Activated T-cell treated with anti-CD3 and anti-CD28 coated beads, Interleukin-2, amount 50 U/mL, for 48 hours (primary cell): ENCODE measurements around the gene KCNMB3.
"Not testable (repeated sequence)": the region's sequence is repeated elsewhere in the genome, so short reads cannot be mapped to it uniquely, and the experiment has no call there.

ENCODE experiments used
- DNase-seq, 2 experiments: peaks; one replicate each; pipeline ENCODE4 v3.0.0-alpha.2; 2020

Gene KCNMB3, protein sequence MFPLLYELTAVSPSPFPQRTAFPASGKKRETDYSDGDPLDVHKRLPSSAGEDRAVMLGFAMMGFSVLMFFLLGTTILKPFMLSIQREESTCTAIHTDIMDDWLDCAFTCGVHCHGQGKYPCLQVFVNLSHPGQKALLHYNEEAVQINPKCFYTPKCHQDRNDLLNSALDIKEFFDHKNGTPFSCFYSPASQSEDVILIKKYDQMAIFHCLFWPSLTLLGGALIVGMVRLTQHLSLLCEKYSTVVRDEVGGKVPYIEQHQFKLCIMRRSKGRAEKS

DNA sequence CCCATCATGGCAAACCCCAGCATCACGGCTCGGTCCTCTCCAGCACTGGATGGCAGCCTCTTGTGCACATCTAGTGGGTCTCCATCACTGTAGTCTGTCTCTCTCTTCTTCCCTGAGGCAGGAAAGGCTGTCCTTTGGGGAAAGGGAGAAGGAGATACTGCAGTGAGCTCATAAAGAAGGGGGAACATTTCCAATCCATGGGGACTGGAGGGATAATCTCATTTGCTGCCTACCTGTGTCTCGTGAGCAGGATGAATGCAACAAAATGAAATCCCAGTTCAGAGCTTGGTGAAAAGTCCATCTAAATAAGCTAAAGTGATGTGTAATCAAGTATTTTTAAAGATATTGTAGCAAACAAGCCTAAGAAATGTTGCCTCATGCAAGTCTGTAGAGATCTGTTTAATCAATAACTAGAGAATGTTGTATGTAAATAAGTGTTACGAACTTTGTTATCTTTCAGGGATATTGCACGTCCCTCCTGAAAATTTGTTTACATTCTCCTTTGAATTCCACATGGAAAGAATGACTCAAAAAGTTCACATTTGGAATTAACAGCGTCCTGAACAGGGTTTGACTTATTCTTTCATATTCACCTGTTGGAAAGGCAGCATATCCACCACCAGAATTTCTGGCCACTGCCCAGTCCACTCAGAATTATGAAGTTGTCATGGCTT is at the start of gene KCNMB3:
Gene KCNMB3 (minus strand): TSS at position 312 of the 674 bp plus-strand sequence. CDS start 124 bp downstream, at position 188.
- no peak for DNase-seq

DNA sequence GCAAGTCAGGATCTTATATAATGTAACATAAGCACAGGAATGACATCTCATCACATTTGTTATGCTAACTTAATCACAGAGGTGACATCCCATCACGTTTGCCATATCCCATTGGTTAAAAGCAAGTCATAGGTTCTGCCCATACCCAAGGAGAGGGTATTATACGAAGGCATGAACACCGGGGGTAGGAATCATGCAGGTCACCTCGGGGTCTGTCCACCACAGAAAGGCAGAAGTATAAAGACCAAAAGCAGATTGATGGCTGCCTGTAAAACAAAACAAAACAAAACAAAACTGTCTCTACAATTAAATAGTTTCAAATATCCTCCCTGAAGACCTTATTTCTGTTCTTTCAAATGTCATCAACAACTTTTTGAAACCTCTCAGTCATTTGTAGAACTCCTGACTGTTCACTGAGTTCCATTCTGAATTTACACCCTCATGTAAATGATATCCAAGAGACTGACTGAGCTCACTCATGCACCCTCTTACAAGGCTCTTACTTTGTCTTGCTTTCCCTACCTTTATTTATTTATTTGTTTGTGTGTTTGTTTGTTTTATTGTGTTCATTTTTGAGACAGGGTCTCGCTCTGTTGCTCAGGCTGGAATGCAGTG is 49.2 kb upstream of the KCNMB3 start:
- DNase-seq = no peak

DNA sequence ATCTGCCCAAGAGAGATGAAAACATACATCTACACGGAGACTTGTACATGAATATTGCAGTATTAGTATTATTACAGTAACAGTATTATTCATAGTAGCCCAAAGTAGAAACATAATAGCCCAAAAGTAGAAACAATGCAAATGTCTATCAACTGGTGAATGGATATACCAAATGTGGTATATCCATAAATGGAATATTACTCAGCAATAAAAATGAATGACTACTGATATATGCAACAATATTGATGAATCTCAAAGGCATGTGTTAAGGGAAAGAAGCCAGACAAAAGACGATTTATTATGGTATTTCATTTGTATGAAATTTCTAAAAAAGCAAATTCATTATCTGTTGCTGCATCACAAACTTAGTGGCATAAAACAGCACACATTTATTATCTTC is 48.4 kb upstream of the KCNMB3 start:
- DNase-seq = no peak

DNA sequence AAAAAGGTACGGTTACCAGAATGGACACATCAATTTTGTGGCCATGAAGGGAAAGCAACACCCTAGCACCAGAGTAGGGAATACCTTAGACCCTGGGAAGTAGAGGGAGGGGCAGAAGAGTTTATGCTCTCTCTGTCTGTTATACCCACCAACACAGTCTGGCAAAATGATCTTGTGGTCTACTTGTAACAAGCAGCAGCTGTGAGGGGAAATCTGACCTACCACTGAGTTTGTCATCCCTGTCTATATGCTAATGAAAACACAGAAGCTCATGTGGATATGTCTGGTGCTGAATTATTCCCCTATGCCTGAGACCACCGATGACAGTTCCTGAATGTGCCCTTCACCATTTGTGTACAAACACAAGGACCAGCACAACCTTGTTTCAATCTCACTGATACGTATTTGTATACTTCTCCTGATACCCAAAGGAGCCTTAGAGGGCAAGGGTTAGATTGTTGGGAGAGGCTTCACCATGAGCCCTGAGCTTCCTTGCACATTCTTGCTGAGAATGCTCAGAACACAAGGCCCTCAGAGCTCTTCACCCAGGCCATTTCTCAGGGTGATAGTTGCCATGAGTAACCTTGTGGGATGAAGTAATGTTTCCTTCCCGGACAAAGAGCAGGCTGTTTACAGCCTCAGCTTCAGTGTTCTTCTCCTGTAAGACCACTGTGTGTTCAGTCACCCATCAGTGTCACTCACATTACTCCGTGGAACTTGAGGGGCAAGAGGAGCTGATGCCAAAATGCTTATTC is 47.2 kb upstream of the KCNMB3 start:
- no peak for DNase-seq

DNA sequence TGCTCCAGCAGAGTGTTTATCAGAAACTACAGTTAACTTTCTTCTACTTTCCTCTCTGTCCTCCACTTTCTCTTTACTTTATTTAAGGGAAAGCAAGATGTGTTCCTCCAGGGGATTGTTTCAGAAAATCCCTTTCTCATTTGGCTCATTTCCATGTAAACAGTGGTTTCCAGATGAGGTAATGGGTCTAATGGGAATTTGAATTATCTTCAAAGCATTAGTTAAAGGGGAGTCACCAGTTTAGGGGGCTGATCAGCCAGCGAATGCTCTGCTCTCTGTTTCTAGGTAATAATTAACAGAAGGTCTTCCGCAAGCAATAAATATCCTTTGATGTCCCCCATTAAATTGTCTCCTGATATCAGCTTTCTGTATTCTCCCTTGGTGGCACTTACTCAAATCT is 41.5 kb upstream of the KCNMB3 start:
- no peak for DNase-seq

DNA sequence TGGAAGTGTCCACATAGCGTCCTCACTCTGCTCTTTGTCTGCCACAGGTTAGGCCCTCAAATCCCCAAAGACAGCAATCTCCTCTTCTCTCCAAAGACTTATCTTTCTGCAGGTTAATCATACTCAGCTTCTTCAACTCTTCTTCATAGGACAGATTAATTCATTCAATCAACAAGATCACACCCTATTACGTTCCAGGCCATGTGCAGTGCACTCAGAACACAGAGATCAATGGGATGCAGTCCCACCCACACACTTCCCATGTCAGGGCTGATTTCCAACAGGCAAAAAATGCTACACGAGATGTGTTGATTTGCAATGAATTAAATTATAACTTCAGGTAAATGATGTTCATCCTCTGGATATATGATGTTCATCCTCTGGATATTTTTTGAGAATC is 38.4 kb upstream of the KCNMB3 start:
- DNase-seq = no peak

DNA sequence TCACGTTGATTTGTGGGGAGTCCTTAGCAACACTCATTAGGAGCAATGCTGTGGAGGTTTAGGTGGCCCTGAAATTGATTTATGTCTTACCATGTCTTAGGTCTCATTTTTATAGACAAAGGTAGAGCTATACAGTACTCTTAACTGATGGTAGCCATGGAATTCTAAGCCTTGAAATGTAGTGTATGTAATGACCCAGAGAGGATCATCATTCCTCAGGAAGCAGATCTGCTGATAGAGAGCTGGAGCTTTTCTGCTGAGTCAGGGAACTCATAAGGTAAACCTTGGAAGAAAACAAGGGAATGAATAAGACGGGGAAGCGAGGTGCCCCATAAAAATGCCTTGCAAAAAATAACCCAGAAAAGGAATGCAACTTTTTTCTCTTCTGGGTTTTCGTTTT is 37.9 kb upstream of the KCNMB3 start:
- DNase-seq = no peak

DNA sequence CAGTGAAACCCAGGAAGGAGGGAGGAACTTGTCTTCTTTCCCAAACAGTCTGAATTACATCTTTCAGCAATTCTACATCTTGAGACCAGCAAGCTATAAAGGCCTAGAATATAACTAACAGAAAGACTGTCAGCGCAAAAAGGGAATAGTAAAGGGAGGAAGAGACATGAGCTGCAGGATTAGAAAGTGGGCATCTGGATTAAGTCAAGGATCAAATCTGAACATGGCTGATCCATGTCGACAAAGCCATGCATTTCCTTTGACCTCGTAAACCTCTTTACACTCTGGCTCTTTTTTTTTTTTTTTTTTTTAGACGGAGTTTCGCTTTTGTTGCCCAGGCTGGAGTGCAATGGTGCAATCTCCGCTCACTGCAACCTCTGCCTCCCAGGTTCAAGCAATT is 35.4 kb upstream of the KCNMB3 start:
- no peak for DNase-seq

DNA sequence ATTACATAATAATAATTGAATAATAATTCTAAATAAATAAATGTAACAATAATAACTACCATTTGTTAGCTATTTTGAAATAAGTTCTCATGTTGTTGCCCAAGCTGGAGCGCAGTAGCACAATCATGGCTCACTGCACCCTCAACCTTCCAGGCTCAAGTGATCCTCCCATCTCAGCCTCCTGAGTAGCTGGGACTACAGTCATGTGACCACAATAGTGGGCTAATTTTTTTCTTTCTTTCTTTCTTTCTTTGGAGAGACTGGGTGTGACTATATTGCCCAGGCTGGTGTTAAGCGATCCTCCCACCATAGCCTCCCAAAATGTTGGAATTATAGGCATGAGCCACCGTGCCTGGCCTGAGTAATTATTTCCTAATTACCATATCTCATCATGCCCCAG is 30.9 kb upstream of the KCNMB3 start:
- DNase-seq = no peak

DNA sequence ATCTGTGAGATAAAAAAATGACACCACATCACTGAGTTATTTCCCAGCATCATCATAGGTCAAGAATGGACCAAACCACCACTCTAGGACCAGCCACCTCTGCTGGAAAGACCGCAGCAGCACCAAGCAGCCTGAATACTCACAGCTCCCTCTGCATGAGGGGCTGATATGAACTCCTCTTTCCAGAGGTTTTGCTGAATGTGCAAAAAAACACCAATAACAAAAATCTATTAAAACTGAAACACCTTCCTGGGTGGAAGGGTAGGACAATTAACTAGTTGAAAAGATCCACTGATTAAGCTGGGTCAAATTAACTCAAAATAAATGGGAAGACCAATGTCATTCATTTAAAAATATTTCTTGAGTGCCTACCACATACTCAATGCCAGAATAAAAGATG is 28.9 kb upstream of the KCNMB3 start:
- no peak for DNase-seq

DNA sequence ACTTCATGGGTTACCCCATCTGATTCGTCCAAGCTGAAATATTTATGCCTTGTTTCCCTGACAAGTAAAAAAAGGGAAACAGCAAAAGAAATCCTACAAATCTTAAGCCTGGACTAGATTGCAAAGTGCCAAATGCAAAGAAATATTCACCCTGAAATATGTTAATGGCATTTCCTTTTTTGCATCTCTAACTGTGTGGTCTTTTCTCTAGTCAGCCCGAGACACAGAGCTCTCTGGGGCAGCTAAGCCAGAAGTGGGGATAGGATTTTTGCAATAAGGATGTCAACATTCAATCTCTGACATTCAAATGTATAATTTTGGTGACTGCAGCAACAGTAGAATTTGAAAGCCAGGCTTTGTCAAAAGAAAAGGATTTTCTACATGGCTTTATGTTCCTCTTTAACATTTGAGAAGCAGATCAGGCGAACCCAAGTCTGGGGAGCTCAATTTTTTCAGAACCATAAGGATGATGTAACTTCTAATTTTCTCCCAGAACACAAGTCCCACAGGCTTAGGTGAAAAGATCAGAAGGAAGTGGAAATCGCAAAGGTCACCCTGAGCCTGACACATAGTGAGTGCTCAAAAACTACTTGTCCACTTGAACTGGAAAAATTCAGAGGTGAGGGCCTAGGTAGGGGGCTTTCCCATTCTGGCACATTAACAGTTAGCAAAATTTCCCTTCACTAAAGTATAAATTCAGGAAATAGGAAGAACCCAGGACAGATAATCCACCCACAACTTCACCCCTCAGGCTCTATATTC is 28.2 kb upstream of the KCNMB3 start:
- DNase-seq = no peak

DNA sequence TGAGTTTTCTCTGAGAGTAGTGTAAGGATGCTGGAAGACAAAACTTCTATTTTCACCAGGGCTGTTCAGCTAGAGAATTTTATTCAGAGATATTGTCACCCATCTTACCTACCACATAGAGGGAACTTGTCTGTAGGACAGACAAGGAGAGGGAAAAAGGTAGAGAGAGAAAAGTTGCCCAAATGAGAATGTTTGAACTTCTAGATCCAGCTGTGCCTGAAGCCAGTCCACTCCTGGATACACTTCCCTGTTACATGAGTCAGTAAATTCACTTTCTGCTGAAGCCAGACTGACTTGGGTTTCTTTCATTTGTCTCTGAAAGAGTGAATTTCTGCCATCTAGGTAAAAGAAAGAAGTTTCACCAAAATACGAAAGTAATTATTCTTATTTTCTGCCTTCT is 27.2 kb upstream of the KCNMB3 start:
- DNase-seq = no peak

DNA sequence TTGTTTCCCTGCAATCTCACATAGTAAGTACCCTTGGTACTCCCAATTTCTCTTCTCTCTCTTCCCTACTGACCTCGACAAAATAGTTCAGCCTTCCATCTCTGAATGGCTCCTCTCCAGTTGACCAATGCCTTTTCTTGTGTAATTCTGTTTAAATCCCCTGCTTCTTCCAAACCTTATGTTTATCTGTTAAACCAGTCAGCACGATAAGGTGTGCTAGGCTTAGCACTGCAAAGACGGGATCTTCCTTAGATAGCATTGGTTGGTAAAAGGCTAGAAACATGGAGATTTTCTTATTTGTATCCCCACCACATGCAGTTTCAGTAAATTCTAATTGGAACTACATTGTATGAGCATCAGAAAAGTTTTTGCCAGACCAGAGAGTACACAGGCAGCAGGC is 25.8 kb upstream of the KCNMB3 start:
- DNase-seq = no peak

DNA sequence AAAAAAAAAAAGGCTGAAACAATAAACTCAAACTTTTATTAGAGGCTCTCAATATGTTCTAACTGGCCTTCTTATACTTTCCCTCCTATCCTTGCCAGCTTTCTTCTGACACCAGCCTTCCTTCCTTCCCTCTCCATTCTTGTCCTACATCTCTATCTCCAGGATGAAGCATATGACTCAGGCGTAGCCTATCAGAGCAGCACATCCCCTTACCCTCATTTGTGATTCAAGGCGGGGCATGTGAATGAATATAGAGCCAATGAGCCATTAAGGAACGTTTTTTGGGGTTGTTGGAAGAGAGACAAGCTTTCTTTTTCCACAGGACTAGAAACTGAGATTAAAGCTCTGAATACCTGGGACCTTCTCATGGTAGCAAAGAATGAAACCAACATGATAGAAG is 25.1 kb upstream of the KCNMB3 start:
- DNase-seq = no peak

DNA sequence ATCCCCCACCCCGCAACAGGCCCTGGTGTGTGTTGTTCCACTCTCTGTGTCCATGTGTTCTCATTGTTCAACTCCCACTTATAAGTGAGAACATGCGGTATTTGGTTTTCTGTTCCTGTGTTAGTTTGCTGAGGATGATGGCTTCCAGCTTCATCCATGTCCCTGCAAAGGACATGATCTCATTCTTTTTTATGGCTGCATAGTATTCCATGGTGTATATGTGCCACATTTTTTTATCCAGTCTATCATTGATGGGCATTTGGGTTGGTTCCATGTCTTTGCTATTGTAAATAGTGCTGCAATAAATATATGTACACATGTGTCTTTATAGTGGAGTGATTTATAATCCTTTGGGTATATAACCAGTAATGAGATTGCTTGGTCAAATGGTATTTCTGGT is 23.5 kb upstream of the KCNMB3 start:
- not testable (repeated sequence) for DNase-seq

DNA sequence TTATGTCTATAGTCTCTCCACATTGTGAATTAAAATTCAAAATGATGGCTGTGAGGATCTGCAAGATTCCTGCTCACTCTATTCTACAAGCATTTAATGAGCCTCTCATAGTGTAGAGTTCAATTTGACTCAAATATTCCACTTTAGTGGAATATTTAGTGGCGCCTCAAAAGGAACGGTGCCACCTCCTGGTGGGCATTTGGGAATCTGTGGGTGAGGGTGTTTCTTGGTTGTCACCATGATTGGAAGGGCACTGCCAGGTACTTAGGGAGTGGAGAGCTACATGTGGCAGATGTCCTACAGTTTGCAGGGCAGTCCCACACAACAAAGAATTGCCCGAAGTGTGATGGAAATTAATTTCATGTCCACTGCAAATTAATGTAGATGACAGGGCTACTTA is 21.5 kb upstream of the KCNMB3 start:
- no peak for DNase-seq

DNA sequence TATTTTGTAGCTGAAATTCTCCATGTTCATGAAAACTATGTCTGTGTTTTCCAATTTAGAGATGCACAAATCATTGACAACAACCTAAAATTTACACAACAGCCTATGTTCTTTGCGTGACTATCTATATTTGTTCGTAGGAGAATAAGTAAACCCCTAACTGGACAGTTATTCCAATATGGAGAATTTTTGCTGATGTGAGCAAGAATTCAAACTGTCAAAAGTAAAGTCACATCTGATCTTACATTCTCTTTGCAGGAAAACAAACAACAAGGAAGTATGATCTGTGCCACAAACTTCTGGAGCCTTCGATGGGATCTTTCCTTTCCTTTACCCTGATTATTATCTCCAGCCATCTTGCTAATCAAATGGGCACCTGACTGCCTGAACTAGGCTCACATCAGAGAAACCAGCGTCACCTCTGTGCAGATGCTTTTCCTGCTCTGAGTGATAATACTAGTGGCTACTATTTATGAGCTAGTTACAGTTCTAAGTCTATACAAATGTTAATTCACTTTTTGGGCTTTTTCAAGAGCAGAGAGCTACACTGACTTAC is 18.3 kb upstream of the KCNMB3 start:
- DNase-seq = no peak

DNA sequence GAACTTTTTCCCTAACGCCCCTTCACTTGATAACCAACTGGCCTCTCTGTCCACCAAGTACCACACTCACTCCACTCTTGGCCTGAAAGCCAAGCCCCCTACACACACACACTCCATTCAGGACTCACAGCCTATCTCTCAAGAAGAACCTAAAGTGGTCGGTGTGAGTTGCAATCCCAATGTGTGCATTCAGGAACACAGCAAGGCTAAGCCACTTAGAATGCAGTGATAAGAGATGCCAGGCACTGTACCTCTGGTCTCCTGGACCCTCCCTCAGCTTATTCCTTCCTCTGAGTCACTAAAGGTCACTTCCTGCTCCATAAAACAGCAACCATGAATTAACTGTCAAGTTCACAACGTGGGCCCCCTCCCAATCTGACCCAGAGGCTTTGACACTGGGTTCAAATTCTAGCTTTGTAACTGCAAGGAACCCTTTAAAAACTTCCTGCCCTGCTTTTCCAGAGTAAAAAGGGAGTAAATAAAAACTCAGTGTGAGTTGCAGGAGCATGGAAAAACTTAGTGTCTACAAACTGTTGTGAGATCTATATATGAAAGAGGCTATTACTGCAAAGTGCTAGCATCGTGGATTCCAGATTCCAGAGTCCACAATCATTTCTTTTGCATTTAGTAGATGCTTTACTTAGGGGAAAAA is 17.6 kb upstream of the KCNMB3 start:
- no peak for DNase-seq

DNA sequence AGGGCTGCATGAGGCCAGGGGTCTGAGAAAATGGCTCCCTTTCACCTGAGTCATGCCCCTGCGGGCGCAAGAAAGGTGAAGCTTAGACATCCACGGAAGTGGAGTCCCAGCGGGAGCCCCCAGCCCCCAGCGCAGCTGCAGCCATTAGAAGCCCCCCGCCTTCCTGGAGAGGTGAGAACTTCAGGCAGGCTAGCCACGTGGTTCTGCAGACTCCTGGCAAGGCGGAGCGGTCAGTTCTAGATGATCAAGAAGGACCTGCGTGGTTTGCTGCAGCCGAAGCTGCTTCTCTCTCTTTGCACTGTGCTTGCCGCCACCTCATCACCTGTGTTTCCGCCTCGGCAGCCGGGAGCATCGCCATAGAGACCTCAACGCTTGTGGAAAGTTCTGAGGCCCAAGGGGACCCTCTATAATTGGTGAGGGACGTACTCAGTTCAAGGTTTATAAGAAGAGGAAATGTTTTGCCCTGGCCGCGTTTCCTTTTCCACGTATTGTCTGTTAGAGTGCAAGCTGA is 15.8 kb upstream of the KCNMB3 start:
- DNase-seq = no peak

DNA sequence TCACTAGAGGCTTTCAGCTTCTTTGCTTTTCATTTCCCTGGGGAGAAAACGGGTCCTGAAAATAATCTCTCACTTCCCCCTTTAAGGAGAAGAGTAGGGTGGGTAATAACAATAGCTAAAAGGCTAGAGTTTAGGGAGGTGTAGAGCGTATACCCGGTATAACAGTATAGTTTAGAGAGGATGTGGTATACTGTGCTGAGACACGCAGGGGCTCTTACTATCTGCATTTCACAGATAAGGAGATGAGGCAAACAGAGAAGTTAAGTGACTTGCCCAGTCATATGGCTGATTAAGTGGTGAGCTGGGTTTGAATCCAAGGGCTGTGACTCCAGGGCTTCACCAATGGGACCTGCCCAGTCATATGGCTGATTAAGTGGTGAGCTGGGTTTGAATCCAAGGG is 15.0 kb upstream of the KCNMB3 start:
- no peak for DNase-seq

DNA sequence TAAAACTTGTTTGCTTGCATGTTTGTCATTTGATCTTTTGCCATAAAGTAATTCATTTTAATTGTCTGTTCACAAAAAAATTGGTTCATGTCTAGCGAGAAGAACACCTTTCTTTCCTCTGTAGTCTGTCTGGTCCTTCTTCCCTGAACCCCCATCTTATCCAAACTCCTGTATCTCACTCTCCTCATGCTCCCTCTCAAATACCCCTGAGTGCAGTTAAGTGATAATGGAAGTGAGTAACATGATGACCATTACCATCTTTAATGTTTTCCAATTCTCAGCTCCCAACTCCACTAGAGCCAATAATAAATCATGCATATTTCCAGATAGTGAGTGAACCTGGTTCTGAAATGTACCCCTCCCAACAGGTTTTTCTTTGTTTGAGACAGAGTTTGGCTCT is 14.2 kb upstream of the KCNMB3 start:
- DNase-seq = no peak

DNA sequence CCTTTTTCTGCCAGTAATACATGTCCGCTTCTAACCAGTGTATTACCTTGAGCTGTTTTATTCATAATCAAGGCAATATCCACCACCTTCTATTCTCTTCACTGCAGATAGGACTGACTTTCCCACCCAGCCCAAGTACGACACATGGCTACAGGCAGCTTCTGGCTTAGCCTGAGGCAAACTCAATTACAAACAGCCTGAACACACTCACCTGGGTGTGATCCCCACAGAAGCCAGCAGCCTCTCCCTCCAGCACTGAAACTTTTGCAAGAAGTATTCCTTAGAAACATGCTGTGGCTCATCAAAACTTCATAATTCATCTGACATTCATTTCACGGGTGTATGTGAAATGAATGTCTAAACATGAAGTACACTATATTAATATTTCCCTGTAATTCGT is 13.5 kb upstream of the KCNMB3 start:
- no peak for DNase-seq
